ENCODE measurements around the gene EOMES.

DNA sequence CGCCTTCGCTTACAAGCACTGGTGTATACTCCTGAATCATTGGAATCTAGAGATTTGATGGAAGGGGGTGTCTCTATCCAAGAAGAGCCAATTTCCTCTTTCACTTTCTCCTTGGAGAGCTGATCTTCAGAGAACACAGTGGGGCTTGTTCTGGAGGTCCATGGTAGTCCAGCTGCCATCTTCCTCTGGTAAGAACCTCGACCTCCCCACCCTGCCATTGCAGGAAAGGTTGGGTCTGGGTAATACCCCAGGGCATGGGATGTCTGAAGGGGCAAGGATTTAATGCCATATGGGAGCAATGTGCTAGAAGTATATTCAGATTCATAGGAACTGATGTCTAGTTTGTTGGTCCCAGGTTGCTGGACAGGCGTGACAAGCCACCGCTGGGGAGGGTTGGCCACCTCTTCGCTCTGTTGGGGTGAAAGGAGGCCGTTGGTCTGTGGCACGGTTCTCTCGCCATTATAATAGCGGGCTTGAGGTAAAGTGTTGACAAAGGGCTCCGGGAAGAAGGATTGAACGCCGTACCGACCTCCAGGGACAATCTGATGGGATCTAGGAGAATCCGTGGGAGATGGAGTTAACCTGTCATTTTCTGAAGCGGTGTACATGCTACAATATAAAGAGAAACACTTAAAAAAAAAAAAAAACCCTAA is 4.8 kb downstream of the EOMES start:
- TF ChIP-seq, protein P1, sequence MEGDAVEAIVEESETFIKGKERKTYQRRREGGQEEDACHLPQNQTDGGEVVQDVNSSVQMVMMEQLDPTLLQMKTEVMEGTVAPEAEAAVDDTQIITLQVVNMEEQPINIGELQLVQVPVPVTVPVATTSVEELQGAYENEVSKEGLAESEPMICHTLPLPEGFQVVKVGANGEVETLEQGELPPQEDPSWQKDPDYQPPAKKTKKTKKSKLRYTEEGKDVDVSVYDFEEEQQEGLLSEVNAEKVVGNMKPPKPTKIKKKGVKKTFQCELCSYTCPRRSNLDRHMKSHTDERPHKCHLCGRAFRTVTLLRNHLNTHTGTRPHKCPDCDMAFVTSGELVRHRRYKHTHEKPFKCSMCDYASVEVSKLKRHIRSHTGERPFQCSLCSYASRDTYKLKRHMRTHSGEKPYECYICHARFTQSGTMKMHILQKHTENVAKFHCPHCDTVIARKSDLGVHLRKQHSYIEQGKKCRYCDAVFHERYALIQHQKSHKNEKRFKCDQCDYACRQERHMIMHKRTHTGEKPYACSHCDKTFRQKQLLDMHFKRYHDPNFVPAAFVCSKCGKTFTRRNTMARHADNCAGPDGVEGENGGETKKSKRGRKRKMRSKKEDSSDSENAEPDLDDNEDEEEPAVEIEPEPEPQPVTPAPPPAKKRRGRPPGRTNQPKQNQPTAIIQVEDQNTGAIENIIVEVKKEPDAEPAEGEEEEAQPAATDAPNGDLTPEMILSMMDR (IDR thresholded peaks at IDR 0.05; ENCODE audit: extremely low read depth in 1 of 2, insufficient read depth in 1 of 2, low read depth in 1 of 2, low read length in 2 of 2) = no peak
- no peak for TF ChIP-seq POLR2A (IDR thresholded peaks at IDR 0.05; ENCODE audit: low read depth, low read length)

Data from endothelial cell of umbilical vein (primary cell).